Measurements from ENCODE around the gene FABP1. TPM values are rescaled to one million over a fixed set of nuclear protein-coding genes. Genes with fewer than 3 reads are reported as not detected.
A peak's percentile ranks its signal among the peaks of the same experiment; 100 is the strongest.

The FABP1 gene
- total RNA-seq, 1 donor from 2014 or later, result not detected

DNA sequence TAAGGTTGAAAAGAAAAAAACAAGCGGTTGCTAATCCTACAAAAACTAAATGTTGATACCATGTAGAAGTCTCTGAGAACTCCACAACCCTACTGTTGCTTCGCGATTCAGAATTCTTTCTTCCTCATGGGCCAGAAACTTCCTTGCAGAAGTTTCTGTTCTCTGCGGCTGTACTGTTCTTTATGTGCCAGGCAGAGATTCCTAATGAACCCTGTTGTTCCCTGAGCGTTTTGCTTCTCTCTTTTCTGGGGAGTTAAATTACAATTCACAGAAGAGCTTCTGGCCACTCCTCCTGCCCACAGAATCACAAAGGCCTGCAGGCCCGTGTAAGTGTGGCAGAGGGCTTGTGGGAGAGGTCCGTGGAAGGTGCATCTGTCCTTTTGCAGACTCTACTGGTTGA, 40.5 kb upstream of the FABP1 start:
- no peak overlapping the region for H3K4me3 ChIP-seq (ENCODE audit: low read depth, low read length)
- TF ChIP-seq, protein P1, sequence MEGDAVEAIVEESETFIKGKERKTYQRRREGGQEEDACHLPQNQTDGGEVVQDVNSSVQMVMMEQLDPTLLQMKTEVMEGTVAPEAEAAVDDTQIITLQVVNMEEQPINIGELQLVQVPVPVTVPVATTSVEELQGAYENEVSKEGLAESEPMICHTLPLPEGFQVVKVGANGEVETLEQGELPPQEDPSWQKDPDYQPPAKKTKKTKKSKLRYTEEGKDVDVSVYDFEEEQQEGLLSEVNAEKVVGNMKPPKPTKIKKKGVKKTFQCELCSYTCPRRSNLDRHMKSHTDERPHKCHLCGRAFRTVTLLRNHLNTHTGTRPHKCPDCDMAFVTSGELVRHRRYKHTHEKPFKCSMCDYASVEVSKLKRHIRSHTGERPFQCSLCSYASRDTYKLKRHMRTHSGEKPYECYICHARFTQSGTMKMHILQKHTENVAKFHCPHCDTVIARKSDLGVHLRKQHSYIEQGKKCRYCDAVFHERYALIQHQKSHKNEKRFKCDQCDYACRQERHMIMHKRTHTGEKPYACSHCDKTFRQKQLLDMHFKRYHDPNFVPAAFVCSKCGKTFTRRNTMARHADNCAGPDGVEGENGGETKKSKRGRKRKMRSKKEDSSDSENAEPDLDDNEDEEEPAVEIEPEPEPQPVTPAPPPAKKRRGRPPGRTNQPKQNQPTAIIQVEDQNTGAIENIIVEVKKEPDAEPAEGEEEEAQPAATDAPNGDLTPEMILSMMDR (conservative IDR thresholded peaks at IDR 0.05; ENCODE audit: low read depth, low read length), result no peak
- no peak for DNase-seq (ENCODE audit: low read depth)

DNA sequence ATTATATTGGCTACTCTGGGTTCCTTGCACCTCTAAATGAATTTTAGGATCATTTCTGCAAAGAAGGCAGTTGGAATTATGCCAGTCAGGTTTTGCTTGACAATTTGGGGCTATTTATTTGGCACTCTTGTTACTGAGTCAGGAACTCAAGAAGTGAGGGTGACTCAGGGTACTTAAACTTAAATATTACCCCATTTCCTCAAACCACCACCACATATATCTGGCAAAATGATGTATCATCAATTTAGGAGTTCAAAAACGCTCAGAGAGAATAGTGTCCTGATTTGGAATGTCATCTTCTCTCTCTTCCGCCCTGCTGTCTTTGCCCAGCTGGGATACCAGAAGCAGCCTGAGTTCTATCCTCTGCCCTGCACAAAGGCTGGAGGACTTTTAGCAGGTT, 39.9 kb upstream of the FABP1 start:
- H3K4me3 ChIP-seq (ENCODE audit: low read depth, low read length), result no peak overlapping the region
- TF ChIP-seq, protein P1 (conservative IDR thresholded peaks at IDR 0.05; ENCODE audit: low read depth, low read length), result no peak
- DNase-seq (ENCODE audit: low read depth), result no peak

DNA sequence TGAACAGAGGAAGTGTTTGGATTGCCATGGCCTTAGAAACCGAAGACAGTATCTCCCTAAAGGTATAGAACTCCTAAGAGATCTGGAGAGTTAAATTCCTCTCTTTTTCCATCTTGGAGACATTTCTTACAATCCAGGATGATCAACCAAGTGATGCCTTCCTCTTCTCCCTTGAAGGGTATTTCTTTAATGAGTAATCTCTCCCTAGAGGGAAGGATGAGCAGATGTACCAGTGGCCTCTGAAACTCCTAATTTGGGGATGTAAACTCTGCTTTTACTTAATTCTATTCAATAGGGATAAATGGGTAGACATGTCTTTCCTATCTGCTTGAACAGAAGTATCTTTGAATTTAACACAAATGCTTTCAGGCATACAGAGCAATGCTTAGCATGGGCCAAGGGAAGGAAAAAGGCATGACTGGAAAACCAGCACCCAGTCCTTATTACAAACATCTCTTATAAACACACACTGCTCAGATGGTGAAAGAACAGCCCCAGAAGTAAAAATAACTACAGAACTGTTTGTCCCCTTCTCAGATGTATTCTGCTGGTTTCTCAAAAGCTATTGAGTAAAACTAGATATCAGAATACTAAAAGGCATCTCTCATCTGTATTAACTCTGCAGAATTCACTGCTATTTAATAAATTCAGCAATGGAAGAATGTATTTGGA, 37.6 kb upstream of the FABP1 start:
- TF ChIP-seq, protein P1 (conservative IDR thresholded peaks at IDR 0.05; ENCODE audit: low read depth, low read length), result no peak
- DNase-seq (ENCODE audit: low read depth), result no peak
- no peak overlapping the region for H3K4me3 ChIP-seq (ENCODE audit: low read depth, low read length)

DNA sequence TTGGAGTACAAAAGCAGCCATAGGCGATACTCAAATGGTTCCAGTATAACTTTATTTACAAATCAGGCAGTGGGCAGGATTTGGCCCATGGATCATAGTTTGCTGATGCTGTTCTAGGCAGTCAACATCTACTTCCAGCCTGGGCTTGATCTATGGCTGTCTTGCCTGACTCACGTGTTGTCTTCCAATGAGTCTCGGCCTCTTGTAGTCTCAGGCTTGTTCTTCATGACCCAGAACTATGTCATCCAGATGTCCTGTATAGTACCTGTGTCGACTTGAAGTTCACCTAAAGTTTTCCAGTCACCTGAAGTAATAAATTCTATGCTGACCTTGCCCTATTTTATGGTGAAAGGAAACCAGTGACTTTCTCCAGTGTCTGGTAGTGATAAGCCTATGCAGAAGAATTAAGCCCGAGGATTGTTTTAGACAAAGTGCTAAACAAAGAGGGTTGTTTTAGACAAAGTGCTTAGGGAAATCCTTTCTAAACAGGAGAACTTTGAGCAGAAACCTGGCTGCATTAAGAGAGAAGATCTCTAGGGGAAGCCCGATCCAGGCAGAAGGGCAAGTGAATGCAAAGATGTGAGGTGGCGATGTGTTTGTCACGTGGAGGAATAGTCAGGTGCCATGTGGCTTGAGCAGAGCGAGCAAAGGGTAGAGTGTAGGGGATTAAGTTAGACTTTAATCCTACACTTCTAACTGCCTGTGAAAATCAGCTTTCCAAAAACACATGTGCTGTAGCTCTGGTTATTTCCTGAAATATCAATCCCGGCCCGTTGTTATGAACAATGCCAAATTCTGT, 33.8 kb upstream of the FABP1 start:
- no peak overlapping the region for H3K4me3 ChIP-seq (ENCODE audit: low read depth, low read length)
- DNase-seq (ENCODE audit: low read depth), result no peak
- TF ChIP-seq, protein P1 (conservative IDR thresholded peaks at IDR 0.05; ENCODE audit: low read depth, low read length), result no peak

DNA sequence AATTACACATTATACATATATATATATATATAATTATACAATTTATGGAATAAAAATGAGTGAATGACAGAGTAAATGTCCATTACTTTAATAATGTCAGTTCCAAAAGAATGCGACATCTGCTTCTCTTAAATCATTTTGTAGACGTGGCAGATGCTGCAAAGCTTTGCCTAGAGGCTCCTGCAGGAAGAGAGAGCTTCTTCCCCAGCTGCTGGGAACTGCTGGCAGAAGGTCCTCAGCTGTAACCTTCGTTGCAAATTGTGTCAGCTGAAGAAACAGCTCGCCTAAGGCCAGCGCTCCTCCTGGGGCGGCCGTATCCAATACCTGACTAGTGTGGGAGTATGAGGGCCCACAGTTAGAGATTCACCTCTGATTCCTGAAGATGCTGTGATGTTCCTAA, 32.7 kb upstream of the FABP1 start:
- DNase-seq (ENCODE audit: low read depth), result no peak
- H3K4me3 ChIP-seq (ENCODE audit: low read depth, low read length), result no peak overlapping the region
- TF ChIP-seq, protein P1 (conservative IDR thresholded peaks at IDR 0.05; ENCODE audit: low read depth, low read length), result no peak

DNA sequence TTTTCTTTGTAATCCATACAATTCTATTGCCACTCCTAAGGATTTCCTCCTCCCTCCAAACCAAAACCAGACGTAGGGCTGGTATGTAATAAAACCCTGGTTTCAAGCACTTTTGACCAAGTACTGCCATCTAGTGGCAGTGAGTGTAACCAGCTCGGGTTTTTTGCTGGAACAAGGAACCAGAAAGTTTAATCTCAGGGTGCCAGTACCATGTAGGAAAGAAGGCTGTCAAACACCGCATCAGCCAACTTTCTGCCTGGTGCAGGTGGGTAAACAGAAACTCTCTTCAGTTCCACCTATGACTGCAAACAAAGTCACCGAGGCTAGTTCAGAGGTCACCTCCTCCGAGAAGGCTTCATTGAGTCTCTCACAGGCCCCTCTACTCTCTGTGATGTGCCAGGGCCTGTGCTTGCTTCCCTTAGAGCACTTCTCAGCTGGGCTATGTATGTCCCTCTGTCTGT, 32.1 kb upstream of the FABP1 start:
- TF ChIP-seq, protein P1 (conservative IDR thresholded peaks at IDR 0.05; ENCODE audit: low read depth, low read length), result peak; percentile 94
- no peak overlapping the region for H3K4me3 ChIP-seq (ENCODE audit: low read depth, low read length)
- no peak for DNase-seq (ENCODE audit: low read depth)
